Amniotic stem cell (primary cell): ENCODE results near the gene PIP5KL1.
A peak's percentile ranks its signal among the peaks of the same experiment; 100 is the strongest.

Experiments used
- DNase-seq: peaks from one replicate; lab custom pipeline; 2025; lab: John Stamatoyannopoulos, UW

The PIP5KL1 gene

GRCh38 chr9:127949827-127950512 is 19.4 kb upstream of the PIP5KL1 start:
- no peak for DNase-seq

- no peak for DNase-seq
Measured at GRCh38 chr9:127947841-127948710, 17.5 kb upstream of the PIP5KL1 start.

GRCh38 chr9:127946728-127947127 is 16.2 kb upstream of the PIP5KL1 start:
- DNase-seq = no peak

GRCh38 chr9:127945942-127946341 is 15.4 kb upstream of the PIP5KL1 start:
- DNase-seq = no peak

- no peak for DNase-seq
Measured at GRCh38 chr9:127945338-127945737, 14.8 kb upstream of the PIP5KL1 start.

GRCh38 chr9:127944586-127945218 is 14.1 kb upstream of the PIP5KL1 start:
- DNase-seq = no peak

GRCh38 chr9:127943731-127944144 is 13.2 kb upstream of the PIP5KL1 start:
- no peak for DNase-seq

- DNase-seq = no peak
Measured at GRCh38 chr9:127943011-127943662, 12.6 kb upstream of the PIP5KL1 start.

GRCh38 chr9:127942216-127943010 is 11.8 kb upstream of the PIP5KL1 start:
- no peak for DNase-seq

- no peak for DNase-seq
Measured at GRCh38 chr9:127941961-127942215, 11.3 kb upstream of the PIP5KL1 start.

GRCh38 chr9:127941062-127941960 is 10.7 kb upstream of the PIP5KL1 start:
- no peak for DNase-seq

GRCh38 chr9:127940593-127940992 is 10.0 kb upstream of the PIP5KL1 start:
- DNase-seq = no peak

- no peak for DNase-seq
Measured at GRCh38 chr9:127938298-127938690, 7.7 kb upstream of the PIP5KL1 start.

- peak; percentile 80 for DNase-seq
Measured at GRCh38 chr9:127937388-127938297, 7.1 kb upstream of the PIP5KL1 start, which contains the start of gene DPM2. TSS of gene DPM2 (minus strand) at chr9:127937854. CDS start at chr9:127937820, 34 bp downstream.

GRCh38 chr9:127937056-127937387 is 6.4 kb upstream of the PIP5KL1 start:
- DNase-seq = no peak

- DNase-seq = no peak
Measured at GRCh38 chr9:127936347-127936852, 5.8 kb upstream of the PIP5KL1 start.

- no peak for DNase-seq
Measured at GRCh38 chr9:127935765-127936221, 5.2 kb upstream of the PIP5KL1 start.

GRCh38 chr9:127934986-127935385 is 4.4 kb upstream of the PIP5KL1 start:
- no peak for DNase-seq

- no peak for DNase-seq
Measured at GRCh38 chr9:127934248-127934647, 3.7 kb upstream of the PIP5KL1 start.
